HepG2 (cell line): ENCODE data around the gene B4GALT3. TPM values are rescaled to one million over a fixed set of nuclear protein-coding genes. Genes with fewer than 3 reads are reported as not detected.

Experiments used
- ATAC-seq: fragments of 200-7000 bp; cut with Tn5 transposase; 3 replicates; pipeline ENCODE4 v1.9.1; 2020; ENCODE audit warnings: mild to moderate bottlenecking, moderate library complexity
- BruUV-seq: library from RNA; stranded (reverse); fragments of 400-500 nt; replicated peaks from 2 replicates; lab custom pipeline; 2021; lab: Mats Ljungman, UMichigan
- CTCF ChIA-PET: fragments of 300-600 bp; formaldehyde crosslinking; extraction: SDS; loops from one replicate; lab custom pipeline; 2021; ENCODE audit warnings: low total read pairs, inconsistent platforms, low intra/inter-chr PET ratio; lab: Yijun Ruan, JAX
- POLR2A ChIA-PET: fragments of 350-600 bp; sonication (Branson Sonifier 250); formaldehyde crosslinking; loops from one replicate; lab custom pipeline; 2020; ENCODE audit warnings: antibody characterized with exemption, inconsistent platforms; lab: Yijun Ruan, JAX
- DNase-seq: peaks from one replicate; pipeline ENCODE4 v3.0.0-alpha.2; 2015; ENCODE audit warnings: low spot score
- FAIRE-seq: peaks from 3 replicates; lab custom pipeline; 2011; peaks lifted over from hg19 to GRCh38; lab: Jason Lieb, UNC
- H2AFZ ChIP-seq: one replicate; pipeline ENCODE4 v1.6.1; 2011; ENCODE audit warnings: low read length, inconsistent platforms
- H3K27ac ChIP-seq: fragments of 300-600 bp; 3 replicates; pipeline ENCODE4 v1.8.0; 2011; ENCODE audit warnings: mixed run types, mild to moderate bottlenecking, mixed read lengths, low read length, inconsistent platforms; ENCODE audit not compliant: insufficient read depth; ENCODE audit errors: extremely low read length
- H3K27me3 ChIP-seq, 2 experiments: fragments of 200-600 bp in 1 of 2; 2 replicates in 1 of 2; 3 replicates in 1 of 2; pipeline versions ENCODE4 v1.6.0 to v1.8.0; 2011; ENCODE audit warnings: low read length in 2 of 2, mild to moderate bottlenecking in 2 of 2, moderate library complexity in 2 of 2, inconsistent platforms in 1 of 2; ENCODE audit not compliant: insufficient read depth in 2 of 2, control insufficient read depth in 1 of 2
- H3K36me3 ChIP-seq, 2 experiments: fragments of 200-600 bp in 1 of 2; replicated peaks in 1 of 2; 2 replicates in 1 of 2; 3 replicates in 1 of 2; pipeline versions ENCODE4 v1.5.1 to v1.8.0; 2011; ENCODE audit warnings: low read length in 2 of 2, inconsistent platforms in 1 of 2; ENCODE audit not compliant: insufficient read depth in 2 of 2, control insufficient read depth in 1 of 2
- H3K4me1 ChIP-seq: 2 replicates; pipeline ENCODE4 v1.5.1; 2012; ENCODE audit warnings: low read length, inconsistent platforms; ENCODE audit not compliant: insufficient read depth
- H3K4me2 ChIP-seq: 2 replicates; pipeline ENCODE4 v1.6.0; 2011; ENCODE audit warnings: low read depth, low read length, inconsistent platforms
- H3K4me3 ChIP-seq, 3 experiments: fragments of 200-600 bp in 1 of 3; sonication (generic), shearing (Covaris generic) in 1 of 3; replicated peaks in 1 of 3; 2 replicates each; pipeline ENCODE4 v1.5.1; 2011 to 2016; ENCODE audit warnings: low read length in 3 of 3, inconsistent platforms in 2 of 3, low read depth in 2 of 3, mild to moderate bottlenecking in 2 of 3, control low read depth in 1 of 3, mixed read lengths in 1 of 3; ENCODE audit not compliant: insufficient read depth in 1 of 3
- H3K79me2 ChIP-seq: one replicate; pipeline ENCODE4 v1.6.1; 2011; ENCODE audit warnings: low read length, inconsistent platforms; ENCODE audit not compliant: insufficient read depth
- H3K9ac ChIP-seq: 2 replicates; pipeline ENCODE4 v1.6.0; 2011; ENCODE audit warnings: mild to moderate bottlenecking, low read depth, low read length, inconsistent platforms; ENCODE audit not compliant: insufficient read depth
- H3K9me3 ChIP-seq: 2 replicates; pipeline ENCODE4 v1.5.1; 2012; ENCODE audit warnings: mild to moderate bottlenecking, low read length
- H4K20me1 ChIP-seq: 2 replicates; pipeline ENCODE4 v1.6.0; 2011; ENCODE audit warnings: inconsistent platforms, mild to moderate bottlenecking, low read length, moderate library complexity; ENCODE audit not compliant: insufficient read depth
- FOXJ3 ChIP-seq: sonication (generic); formaldehyde crosslinking; IDR thresholded peaks from 2 replicates; pipeline ENCODE4 v1.4.0; 2020; ENCODE audit warnings: missing genetic modification reagents, mild to moderate bottlenecking, borderline replicate concordance
- GTF2F1 ChIP-seq: fragments of 150-350 bp; IDR thresholded peaks from 2 replicates; pipeline ENCODE4 v1.6.1; 2014; ENCODE audit warnings: low read length
- JARID2 ChIP-seq: sonication (generic); formaldehyde crosslinking; IDR thresholded peaks from 2 replicates; pipeline ENCODE4 v1.8.1; 2023; ENCODE audit warnings: missing genetic modification reagents, inconsistent platforms; ENCODE audit not compliant: insufficient replicate concordance
- MXI1 ChIP-seq: IDR thresholded peaks from 3 replicates; pipeline ENCODE4 v1.6.1; 2012; ENCODE audit warnings: low read depth, low read length, inconsistent platforms, borderline replicate concordance
- PAX8 ChIP-seq: sonication (generic); formaldehyde crosslinking; IDR thresholded peaks from 2 replicates; pipeline ENCODE4 v1.8.0; 2022; ENCODE audit warnings: mild to moderate bottlenecking, missing genetic modification reagents, borderline replicate concordance
- PHF8 ChIP-seq: sonication (generic); formaldehyde crosslinking; IDR thresholded peaks from 2 replicates; pipeline ENCODE4 v1.5.0; 2020; ENCODE audit warnings: missing genetic modification reagents
- SP1 ChIP-seq, 2 experiments: fragments of 450-650 bp in 1 of 2; sonication (generic) in 1 of 2; formaldehyde crosslinking in 1 of 2; IDR thresholded peaks; 2 replicates each; pipeline versions ENCODE4 v1.4.0 to v1.6.1; 2016 to 2020; ENCODE audit warnings: missing genetic modification reagents in 1 of 2
- TBX3 ChIP-seq: fragments of 450-650 bp; IDR thresholded peaks from 2 replicates; pipeline ENCODE4 v1.6.1; 2017; ENCODE audit warnings: antibody characterized with exemption, mild to moderate bottlenecking, inconsistent platforms, borderline replicate concordance
- ZBTB44 ChIP-seq: sonication (generic); formaldehyde crosslinking; IDR thresholded peaks from 2 replicates; pipeline ENCODE4 v1.4.0; 2020; ENCODE audit warnings: missing genetic modification reagents
- ZFYVE20 ChIP-seq: sonication (generic); formaldehyde crosslinking; IDR thresholded peaks from 2 replicates; pipeline ENCODE4 v1.8.0; 2023; ENCODE audit warnings: low read depth, mild to moderate bottlenecking, moderate library complexity, missing genetic modification reagents, borderline replicate concordance
- ZMYM3 ChIP-seq: sonication (generic); formaldehyde crosslinking; IDR thresholded peaks from 2 replicates; pipeline ENCODE4 v1.5.1; 2020; ENCODE audit warnings: mild to moderate bottlenecking, missing genetic modification reagents
- ZNF577 ChIP-seq: sonication (generic); formaldehyde crosslinking; IDR thresholded peaks from 2 replicates; pipeline ENCODE4 v1.4.0; 2020; ENCODE audit warnings: mild to moderate bottlenecking, low read depth, missing genetic modification reagents, borderline replicate concordance
- ZNF766 ChIP-seq: sonication (generic); formaldehyde crosslinking; IDR thresholded peaks from 2 replicates; pipeline ENCODE4 v1.5.0; 2020; ENCODE audit warnings: missing genetic modification reagents, borderline replicate concordance
- ZNF879 ChIP-seq: sonication (generic); formaldehyde crosslinking; IDR thresholded peaks from 2 replicates; pipeline ENCODE4 v1.8.1; 2023; ENCODE audit warnings: missing genetic modification reagents
- WGBS: methylation state at CpG from one replicate; pipeline ENCODE4 v1.1.6; 2017; ENCODE audit warnings: low lambda C conversion rate; 5-methylcytosine and 5-hydroxymethylcytosine counted together
- in situ Hi-C: cut with HindIII; loops from 2 replicates; pipeline ENCODE4 v1.10.0; 2017; ENCODE audit warnings: low pct_unique_long_range_greater_than_20kb; ENCODE audit not compliant: extremely low pct_ligation_motif_present
- intact Hi-C: fragments of 100-400 bp; cut with micrococcal nuclease; formaldehyde crosslinking; loops from one replicate; pipeline ENCODE4 v1.10.0; 2022; ENCODE audit not compliant: unreplicated experiment
- polyA plus RNA-seq, 8 experiments: library from polyadenylated mRNA; depleted of rRNA in 3 of 8; stranded (reverse) in 7 of 8; unstranded in 1 of 8; fragments of >200 nt; fragmentation: Illumina TruSeq in 4 of 8; extraction: Trizol in 4 of 8; gene quantifications; 2 replicates each; pipeline versions ENCODE4 v1.2.1 to v1.2.3, GENCODE V29; 2011 to 2016; ENCODE audit warnings: low read depth in 4 of 8, missing spikeins in 1 of 8, mixed read lengths in 1 of 8; ENCODE audit not compliant: insufficient read depth in 1 of 8
- total RNA-seq, 5 experiments: library from RNA; depleted of rRNA; stranded (reverse); fragments of >200 nt; fragmentation: Illumina TruSeq; extraction: Trizol; gene quantifications; 2 replicates each; pipeline ENCODE4 v1.2.3, GENCODE V29; 2016; ENCODE audit warnings: low read depth in 1 of 5
- TF ChIP-seq, protein P1 (sequence below): sonication (generic); formaldehyde crosslinking; IDR thresholded peaks from 2 replicates; pipeline ENCODE4 v1.4.0; 2020; ENCODE audit warnings: missing genetic modification reagents
- TF ChIP-seq, protein P2 (sequence below): sonication (generic); formaldehyde crosslinking; IDR thresholded peaks from 2 replicates; pipeline ENCODE4 v1.4.0; 2020; ENCODE audit warnings: mild to moderate bottlenecking, missing genetic modification reagents

B4GALT3 gene
- total and polyA plus RNA-seq, 2 of the 13 experiments (the other 11 are each of a cell fraction or from before 2014, with no cell fraction given), result 35.6 to 40.4 TPM

DNA sequence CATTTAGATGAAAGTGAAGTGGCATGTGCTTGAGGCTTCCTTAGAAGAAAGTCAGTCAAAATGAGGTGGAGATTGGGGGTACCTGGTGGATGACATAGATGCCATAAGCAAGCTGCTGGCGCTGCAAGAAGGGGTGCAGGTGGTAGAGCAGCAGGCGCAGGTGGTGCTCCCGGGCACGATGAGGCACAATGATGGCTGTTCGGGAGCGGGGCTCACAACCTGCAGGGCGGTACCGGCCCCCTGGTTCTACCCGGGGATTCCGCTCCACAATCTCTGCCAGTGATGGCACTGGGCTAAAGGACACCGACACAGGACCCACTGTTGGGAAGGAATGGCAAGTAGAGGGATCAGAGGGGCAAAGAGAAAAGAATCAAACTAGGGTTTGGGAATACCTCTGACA is 2.4 kb downstream of the B4GALT3 start:
- Histone ChIP-seq H3K27me3 (no peaks in the 10 kb centered on the region; a peak in 1 of 5 replicates), H3K79me2 (peaks cover 10% of the 10 kb centered on the region), H3K4me3 (no peak overlapping the region), H4K20me1 (no peaks in the 10 kb centered on the region), H3K9ac (no peak overlapping the region), H3K27ac (no peak overlapping the region), H3K36me3 (peaks cover 8 to 43% of the 10 kb centered on the region in 2 experiments), H2AFZ (no peak overlapping the region)
- in situ Hi-C loops (no loop called here), intact Hi-C loops (no loop called here)
- FAIRE-seq (no peak), DNase-seq (no peak), ATAC-seq (no peak)
- 96% methylated on average over 4 of the region's 11 CpGs for WGBS
- ChIA-PET CTCF (interaction anchor here (0.6 kb wide), 1 partner anchor 116 kb away, joined by 3 read pairs; no protein-coding TSS in a partner anchor), POLR2A (interaction anchor here (0.9 kb wide), 1 partner anchor 24 kb away, joined by 4 read pairs; the partner anchor contains the start of gene ADAMTS4)
- no TSS peak for BruUV-seq
- TF ChIP-seq MXI1, result no peak
- TF ChIP-seq SP1 (IDR thresholded peaks at IDR 0.05), result no peak
- no peak for TF ChIP-seq SP1 (CRISPR knock-in tag; IDR thresholded peaks at IDR 0.05)
- TF ChIP-seq, protein P1, sequence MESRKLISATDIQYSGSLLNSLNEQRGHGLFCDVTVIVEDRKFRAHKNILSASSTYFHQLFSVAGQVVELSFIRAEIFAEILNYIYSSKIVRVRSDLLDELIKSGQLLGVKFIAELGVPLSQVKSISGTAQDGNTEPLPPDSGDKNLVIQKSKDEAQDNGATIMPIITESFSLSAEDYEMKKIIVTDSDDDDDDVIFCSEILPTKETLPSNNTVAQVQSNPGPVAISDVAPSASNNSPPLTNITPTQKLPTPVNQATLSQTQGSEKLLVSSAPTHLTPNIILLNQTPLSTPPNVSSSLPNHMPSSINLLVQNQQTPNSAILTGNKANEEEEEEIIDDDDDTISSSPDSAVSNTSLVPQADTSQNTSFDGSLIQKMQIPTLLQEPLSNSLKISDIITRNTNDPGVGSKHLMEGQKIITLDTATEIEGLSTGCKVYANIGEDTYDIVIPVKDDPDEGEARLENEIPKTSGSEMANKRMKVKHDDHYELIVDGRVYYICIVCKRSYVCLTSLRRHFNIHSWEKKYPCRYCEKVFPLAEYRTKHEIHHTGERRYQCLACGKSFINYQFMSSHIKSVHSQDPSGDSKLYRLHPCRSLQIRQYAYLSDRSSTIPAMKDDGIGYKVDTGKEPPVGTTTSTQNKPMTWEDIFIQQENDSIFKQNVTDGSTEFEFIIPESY, result no peak
- no peak for TF ChIP-seq GTF2F1
- TF ChIP-seq TBX3, result no peak
- TF ChIP-seq ZNF577 (CRISPR knock-in tag), result no peak
- no peak for TF ChIP-seq FOXJ3 (CRISPR knock-in tag)
- TF ChIP-seq JARID2, result no peak
- no peak for TF ChIP-seq PHF8
- TF ChIP-seq, protein P2, sequence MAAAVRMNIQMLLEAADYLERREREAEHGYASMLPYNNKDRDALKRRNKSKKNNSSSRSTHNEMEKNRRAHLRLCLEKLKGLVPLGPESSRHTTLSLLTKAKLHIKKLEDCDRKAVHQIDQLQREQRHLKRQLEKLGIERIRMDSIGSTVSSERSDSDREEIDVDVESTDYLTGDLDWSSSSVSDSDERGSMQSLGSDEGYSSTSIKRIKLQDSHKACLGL (CRISPR knock-in tag), result no peak
- TF ChIP-seq ZNF879 (CRISPR knock-in tag), result no peak
- no peak for TF ChIP-seq ZBTB44 (CRISPR knock-in tag)
- TF ChIP-seq PAX8 (CRISPR knock-in tag), result no peak
- TF ChIP-seq ZMYM3 (CRISPR knock-in tag), result no peak
- TF ChIP-seq ZFYVE20 (CRISPR knock-in tag), result no peak
- no peak for TF ChIP-seq ZNF766 (CRISPR knock-in tag)
- TF ChIP-seq, all 625 proteins: peak for 0
- peaks cover 19% of the 10 kb centered on the region for H3K4me1 ChIP-seq
- no peaks in the 10 kb centered on the region for H3K9me3 ChIP-seq
- H3K4me2 ChIP-seq, result no peak overlapping the region
